OCI-LY1 (cell line): ENCODE data around the gene KIFC3.
"Not testable (repeated sequence)": the region's sequence is repeated elsewhere in the genome, so short reads cannot be mapped to it uniquely, and the experiment has no call there.

ENCODE experiments used
- H2AFZ ChIP-seq: fragments of 200-600 bp; sonication (generic), shearing (Covaris generic); 2 replicates; pipeline ENCODE4 v1.6.0; 2014; ENCODE audit warnings: antibody characterized with exemption, mild to moderate bottlenecking, low read length
- H3F3A ChIP-seq: fragments of 200-600 bp; sonication (generic), shearing (Covaris generic); 2 replicates; pipeline ENCODE4 v1.6.0; 2014; ENCODE audit warnings: mild to moderate bottlenecking, antibody characterized with exemption, low read length, moderate library complexity; ENCODE audit not compliant: insufficient read depth
- H3K27ac ChIP-seq: fragments of 200-600 bp; sonication (generic); 2 replicates; pipeline ENCODE4 v1.5.1; 2014; ENCODE audit warnings: low read length, mixed run types, mild to moderate bottlenecking, low read depth; ENCODE audit not compliant: poor library complexity, severe bottlenecking
- H3K27me3 ChIP-seq: fragments of 200-600 bp; sonication (generic); 2 replicates; pipeline ENCODE4 v1.6.0; 2014; ENCODE audit warnings: antibody characterized with exemption, mild to moderate bottlenecking, low read length, moderate library complexity; ENCODE audit not compliant: insufficient read depth
- H3K36me3 ChIP-seq: fragments of 200-600 bp; sonication (generic); 2 replicates; pipeline ENCODE4 v1.6.1; 2014; ENCODE audit warnings: mild to moderate bottlenecking, antibody characterized with exemption, low read length, moderate library complexity, mixed read lengths; ENCODE audit not compliant: insufficient read depth
- H3K4me1 ChIP-seq: fragments of 200-600 bp; sonication (generic); 2 replicates; pipeline ENCODE4 v1.5.1; 2014; ENCODE audit warnings: mild to moderate bottlenecking, low read length, moderate library complexity; ENCODE audit not compliant: insufficient read depth, severe bottlenecking
- H3K4me2 ChIP-seq: fragments of 200-600 bp; sonication (generic), shearing (Covaris generic); 2 replicates; pipeline ENCODE4 v1.6.1; 2014; ENCODE audit warnings: low read length
- H3K4me3 ChIP-seq: fragments of 200-600 bp; sonication (generic); 2 replicates; pipeline ENCODE4 v1.5.1; 2014; ENCODE audit warnings: low read length, low read depth, mild to moderate bottlenecking, mixed read lengths; ENCODE audit not compliant: poor library complexity, severe bottlenecking
- H3K79me2 ChIP-seq: fragments of 200-600 bp; shearing (Covaris generic); 2 replicates; pipeline ENCODE4 v1.6.1; 2016; ENCODE audit warnings: mixed run types, low read length, mixed read lengths; ENCODE audit not compliant: insufficient read depth
- H3K9ac ChIP-seq: fragments of 200-600 bp; sonication (generic), shearing (Covaris generic); 2 replicates; pipeline ENCODE4 v1.6.1; 2014; ENCODE audit warnings: mild to moderate bottlenecking, low read length, mixed read lengths
- H3K9me2 ChIP-seq: fragments of 200-600 bp; sonication (generic), shearing (Covaris generic); 2 replicates; pipeline ENCODE4 v1.6.1; 2014; ENCODE audit warnings: low read depth, mild to moderate bottlenecking, low read length, mixed read lengths
- H3K9me3 ChIP-seq: fragments of 200-600 bp; shearing (Covaris generic); 2 replicates; pipeline ENCODE4 v1.6.1; 2014; ENCODE audit warnings: low read length, mixed read lengths
- H4K20me1 ChIP-seq: fragments of 200-600 bp; sonication (generic), shearing (Covaris generic); 2 replicates; pipeline ENCODE4 v1.6.0; 2016; ENCODE audit warnings: mild to moderate bottlenecking, low read length; ENCODE audit not compliant: insufficient read depth
- CTCF ChIP-seq: fragments of 200-600 bp; sonication (generic), shearing (Covaris generic); IDR thresholded peaks from 2 replicates; pipeline ENCODE4 v1.5.1; 2017; ENCODE audit warnings: mild to moderate bottlenecking, antibody characterized with exemption, low read length, moderate library complexity, mixed read lengths
- EZH2 ChIP-seq: fragments of 200-600 bp; sonication (generic), shearing (Covaris generic); IDR thresholded peaks from 2 replicates; pipeline ENCODE4 v1.8.0; 2017; ENCODE audit warnings: borderline replicate concordance, mixed run types, mild to moderate bottlenecking, antibody characterized with exemption, low read length, moderate library complexity, mixed read lengths

The KIFC3 gene

GRCh38 chr16:57747996-57748395 is 54.3 kb downstream of the KIFC3 start:
- H3K36me3 ChIP-seq, result peaks cover 8% of the 10 kb centered on the region
- no peaks in the 10 kb centered on the region for H3K9me2 ChIP-seq
- no peaks in the 10 kb centered on the region for H3K79me2 ChIP-seq

GRCh38 chr16:57747496-57747895 is 54.8 kb downstream of the KIFC3 start:
- Histone ChIP-seq H3K9me2 (no peaks in the 10 kb centered on the region), H3K4me1 (no peaks in the 10 kb centered on the region), H3K36me3 (peaks cover 8% of the 10 kb centered on the region), H2AFZ (no peak overlapping the region), H3F3A (no peaks in the 10 kb centered on the region), H3K4me2 (no peak overlapping the region), H3K9me3 (no peaks in the 10 kb centered on the region), H3K27me3 (no peaks in the 10 kb centered on the region), H3K4me3 (no peak overlapping the region), H3K9ac (no peak overlapping the region), H3K27ac (no peak overlapping the region), H4K20me1 (no peaks in the 10 kb centered on the region), H3K79me2 (no peaks in the 10 kb centered on the region)
- TF ChIP-seq CTCF, result no peak
- no peak for TF ChIP-seq EZH2

More at GRCh38 chr16:57747996-57748395, 54.3 kb downstream of the KIFC3 start:
- no peak for TF ChIP-seq CTCF
- TF ChIP-seq EZH2, result no peak
- Histone ChIP-seq H4K20me1 (no peaks in the 10 kb centered on the region), H3K4me1 (no peaks in the 10 kb centered on the region), H3K9ac (no peak overlapping the region), H3K4me3 (no peak overlapping the region), H3K4me2 (no peak overlapping the region), H3K27me3 (no peaks in the 10 kb centered on the region), H2AFZ (no peak overlapping the region), H3K9me3 (no peaks in the 10 kb centered on the region), H3F3A (no peaks in the 10 kb centered on the region), H3K27ac (no peak overlapping the region)

- H3K4me3 ChIP-seq, result no peak overlapping the region
- no peak overlapping the region for H3K4me2 ChIP-seq
- peaks cover 12% of the 10 kb centered on the region for H3K36me3 ChIP-seq
Measured at GRCh38 chr16:57747091-57747490, 55.2 kb downstream of the KIFC3 start.

GRCh38 chr16:57746316-57746715 is 56.0 kb downstream of the KIFC3 start:
- H3K4me2 ChIP-seq, H4K20me1 ChIP-seq, H3K79me2 ChIP-seq, H3K4me1 ChIP-seq, H3K4me3 ChIP-seq, H3K27ac ChIP-seq, H3K9me2 ChIP-seq, H3K9me3 ChIP-seq, H2AFZ ChIP-seq, H3K9ac ChIP-seq, H3K27me3 ChIP-seq, H3F3A ChIP-seq: not testable (repeated sequence)
- H3K36me3 ChIP-seq, result peaks cover 15% of the 10 kb centered on the region

More at GRCh38 chr16:57747091-57747490, 55.2 kb downstream of the KIFC3 start:
- no peaks in the 10 kb centered on the region for H3K79me2 ChIP-seq
- no peaks in the 10 kb centered on the region for H3K9me2 ChIP-seq
- H3K27me3 ChIP-seq, result no peaks in the 10 kb centered on the region
- no peaks in the 10 kb centered on the region for H3K9me3 ChIP-seq
- H2AFZ ChIP-seq, result no peak overlapping the region
- no peak for TF ChIP-seq EZH2
- TF ChIP-seq CTCF, result no peak
- H3F3A ChIP-seq, result no peaks in the 10 kb centered on the region
- no peaks in the 10 kb centered on the region for H3K4me1 ChIP-seq
- H3K9ac ChIP-seq, result no peak overlapping the region
- H4K20me1 ChIP-seq, result no peaks in the 10 kb centered on the region
- H3K27ac ChIP-seq, result no peak overlapping the region
